Liver (tissue), 9 donors: ENCODE results near the gene ADPGK. TPM values are rescaled to one million over a fixed set of nuclear protein-coding genes. Genes with fewer than 3 reads are reported as not detected.

ENCODE experiments used
- DNase-seq: peaks from one replicate; pipeline ENCODE4 v3.0.0-alpha.2; 2017; ENCODE audit warnings: low spot score
- H3K27ac ChIP-seq, 2 donors: one replicate each; pipeline ENCODE4 v1.7.0; 2013; ENCODE audit warnings: inconsistent platforms in 2 of 2, low read length in 2 of 2, control low read depth in 1 of 2, low read depth in 1 of 2, mild to moderate bottlenecking in 1 of 2
- H3K27me3 ChIP-seq, 4 donors: one replicate each; pipeline versions ENCODE4 v1.6.1 to v1.7.0; 2013; ENCODE audit warnings: low read length in 3 of 4, inconsistent platforms in 1 of 4, mild to moderate bottlenecking in 1 of 4, moderate library complexity in 1 of 4; ENCODE audit not compliant: control insufficient read depth in 4 of 4, insufficient read depth in 4 of 4
- H3K36me3 ChIP-seq, 4 donors: one replicate each; pipeline versions ENCODE4 v1.6.1 to v1.7.0; 2013; ENCODE audit warnings: low read length in 3 of 4, mild to moderate bottlenecking in 3 of 4, low read depth in 1 of 4, moderate library complexity in 1 of 4; ENCODE audit not compliant: control insufficient read depth in 4 of 4, insufficient read depth in 3 of 4
- H3K4me1 ChIP-seq, 4 donors: one replicate each; pipeline versions ENCODE4 v1.6.1 to v1.7.0; 2013; ENCODE audit warnings: low read length in 3 of 4, mild to moderate bottlenecking in 3 of 4, moderate library complexity in 1 of 4; ENCODE audit not compliant: control insufficient read depth in 4 of 4, insufficient read depth in 4 of 4
- H3K4me3 ChIP-seq, 3 donors: one replicate each; pipeline versions ENCODE4 v1.6.1 to v1.7.0; 2013; ENCODE audit warnings: low read length in 3 of 3, control low read depth in 1 of 3, low read depth in 1 of 3, mild to moderate bottlenecking in 1 of 3
- H3K9ac ChIP-seq, 2 donors: one replicate each; pipeline ENCODE4 v1.7.0; 2013; ENCODE audit warnings: low read length in 2 of 2, mild to moderate bottlenecking in 2 of 2, moderate library complexity in 2 of 2, control low read depth in 1 of 2, low read depth in 1 of 2
- H3K9me3 ChIP-seq, 4 donors: one replicate each; pipeline versions ENCODE4 v1.6.1 to v1.7.0; 2013; ENCODE audit warnings: low read length in 3 of 4; ENCODE audit not compliant: control insufficient read depth in 4 of 4
- ATF3 ChIP-seq: IDR thresholded peaks from 2 replicates; pipeline ENCODE4 v1.6.1; 2016; ENCODE audit warnings: antibody characterized with exemption
- CTCF ChIP-seq: fragments of 150-350 bp; IDR thresholded peaks from 2 replicates; pipeline ENCODE4 v1.5.1; 2017; ENCODE audit warnings: improper control_type of control experiment, low read depth, low read length; ENCODE audit not compliant: missing input control
- EGR1 ChIP-seq, 2 donors: IDR thresholded peaks; 2 replicates each; pipeline ENCODE4 v1.6.1; 2016 to 2018; ENCODE audit warnings: antibody characterized with exemption in 2 of 2, low read depth in 2 of 2
- FOXA1 ChIP-seq: IDR thresholded peaks from 2 replicates; pipeline ENCODE4 v1.6.1; 2016; ENCODE audit warnings: antibody characterized with exemption
- GABPA ChIP-seq, 2 donors: IDR thresholded peaks in 1 of 2; conservative IDR thresholded peaks in 1 of 2; 2 replicates each; pipeline ENCODE4 v1.6.1; 2016; ENCODE audit warnings: antibody characterized with exemption in 2 of 2, mild to moderate bottlenecking in 1 of 2, moderate library complexity in 1 of 2
- HNF4A ChIP-seq, 2 donors: conservative IDR thresholded peaks; 2 replicates each; pipeline ENCODE4 v1.6.1; 2016; ENCODE audit warnings: antibody characterized with exemption in 2 of 2, mild to moderate bottlenecking in 2 of 2
- HNF4G ChIP-seq: IDR thresholded peaks from 2 replicates; pipeline ENCODE4 v1.6.1; 2016; ENCODE audit warnings: antibody characterized with exemption
- MAX ChIP-seq: IDR thresholded peaks from 2 replicates; pipeline ENCODE4 v1.6.1; 2016; ENCODE audit warnings: antibody characterized with exemption
- NR2F2 ChIP-seq: IDR thresholded peaks from 2 replicates; pipeline ENCODE4 v1.6.1; 2016; ENCODE audit warnings: antibody characterized with exemption
- RAD21 ChIP-seq, 2 donors: IDR thresholded peaks; 2 replicates each; pipeline ENCODE4 v1.6.1; 2016; ENCODE audit warnings: antibody characterized with exemption in 2 of 2, mild to moderate bottlenecking in 2 of 2
- REST ChIP-seq: IDR thresholded peaks from 2 replicates; pipeline ENCODE4 v1.6.1; 2016; ENCODE audit warnings: antibody characterized with exemption, mild to moderate bottlenecking
- SP1 ChIP-seq: IDR thresholded peaks from 2 replicates; pipeline ENCODE4 v1.6.1; 2018; ENCODE audit warnings: antibody characterized with exemption, mild to moderate bottlenecking
- TAF1 ChIP-seq: conservative IDR thresholded peaks from 2 replicates; pipeline ENCODE4 v1.6.1; 2016; ENCODE audit warnings: antibody characterized with exemption, mild to moderate bottlenecking
- ZBTB33 ChIP-seq: IDR thresholded peaks from 2 replicates; pipeline ENCODE4 v1.6.1; 2016; ENCODE audit warnings: antibody characterized with exemption
- WGBS: extraction: QIAGEN DNeasy Blood & Tissue Kit; methylation state at CpG from one replicate; pipeline ENCODE4 v1.1.7; 2013; 5-methylcytosine and 5-hydroxymethylcytosine counted together
- polyA plus RNA-seq, 2 donors: library from polyadenylated mRNA; stranded (reverse) in 1 of 2; unstranded in 1 of 2; fragments of 200-250 nt in 1 of 2; fragments of >200 nt in 1 of 2; fragmentation: Nextera tagmentation in 1 of 2; extraction: Ambion mirVana in 1 of 2; gene quantifications; one replicate each; pipeline versions ENCODE4 v1.2.1 to v1.2.3, GENCODE V29; 2013 to 2015
- total RNA-seq, 2 donors: library from RNA; depleted of rRNA; stranded (reverse); fragments of >200 nt; gene quantifications; one replicate each; pipeline ENCODE4 v1.2.3, GENCODE V29; 2014
- donor health status: healthy.
- donor health status: healthy.
- donor health status: healthy.
- donor health status: healthy.
- donor health status: healthy.

Gene ADPGK
- total RNA-seq: 10 to 100 TPM; 25.8 to 35.5 TPM
- polyA plus RNA-seq: 10 to 100 TPM; 12.2 to 14.1 TPM

- peaks cover 4 to 32% (median 25%) of the 10 kb centered on the region in 4 donors for H3K4me1 ChIP-seq
- DNase-seq: peak; percentile 96
- no peaks in the 10 kb centered on the region for H3K9me3 ChIP-seq
- peak within 1 kb of the TSS; percentile 97 to 98 (median 98) for H3K4me3 ChIP-seq
- H3K36me3 ChIP-seq: no peaks in the 10 kb centered on the region
- peak within 1 kb of the TSS; percentile 94 to 98 for H3K9ac ChIP-seq
- under 1% methylated on average over 68 of the region's 68 CpGs for WGBS
- TF ChIP-seq RAD21 (IDR thresholded peaks at IDR 0.05) (peak; percentile 69 to 71), HNF4G (no peak), FOXA1 (peak; percentile 63), ZBTB33 (peak; percentile 61), MAX (no peak), ATF3 (no peak), NR2F2 (no peak), SP1 (peak; percentile 66), CTCF (peak; percentile 49), EGR1 (IDR thresholded peaks at IDR 0.05; ENCODE audit: low read depth in 2 of 2) (no peak), TAF1 (peak; percentile 59), REST (peak; percentile 63), HNF4A (conservative IDR thresholded peaks at IDR 0.05) (no peak), GABPA (IDR thresholded peaks at IDR 0.05 in 1 of 2, conservative IDR thresholded peaks at IDR 0.05 in 1 of 2) (peak in 1 of 2 donors; percentile 78)
- H3K27me3 ChIP-seq: no peaks in the 10 kb centered on the region
- H3K27ac ChIP-seq: peak within 1 kb of the TSS; percentile 90 to 98
Observed at GRCh38 chr15:72783640-72784455, at the start of gene ADPGK. ADPGK (minus strand) TSS chr15:72783758; CDS start chr15:72783691, 67 bp downstream.
